Liver (tissue), 9 donors: ENCODE data around the gene OPN1SW. TPM values are rescaled to one million over a fixed set of nuclear protein-coding genes. Genes with fewer than 3 reads are reported as not detected.

Experiments used
- DNase-seq: peaks from one replicate; pipeline ENCODE4 v3.0.0-alpha.2; 2017; ENCODE audit warnings: low spot score
- H3K27ac ChIP-seq, 2 donors: one replicate each; pipeline ENCODE4 v1.7.0; 2013; ENCODE audit warnings: inconsistent platforms in 2 of 2, low read length in 2 of 2, control low read depth in 1 of 2, low read depth in 1 of 2, mild to moderate bottlenecking in 1 of 2
- H3K27me3 ChIP-seq, 4 donors: one replicate each; pipeline versions ENCODE4 v1.6.1 to v1.7.0; 2013; ENCODE audit warnings: low read length in 3 of 4, inconsistent platforms in 1 of 4, mild to moderate bottlenecking in 1 of 4, moderate library complexity in 1 of 4; ENCODE audit not compliant: control insufficient read depth in 4 of 4, insufficient read depth in 4 of 4
- H3K36me3 ChIP-seq, 4 donors: one replicate each; pipeline versions ENCODE4 v1.6.1 to v1.7.0; 2013; ENCODE audit warnings: low read length in 3 of 4, mild to moderate bottlenecking in 3 of 4, low read depth in 1 of 4, moderate library complexity in 1 of 4; ENCODE audit not compliant: control insufficient read depth in 4 of 4, insufficient read depth in 3 of 4
- H3K4me1 ChIP-seq, 4 donors: one replicate each; pipeline versions ENCODE4 v1.6.1 to v1.7.0; 2013; ENCODE audit warnings: low read length in 3 of 4, mild to moderate bottlenecking in 3 of 4, moderate library complexity in 1 of 4; ENCODE audit not compliant: control insufficient read depth in 4 of 4, insufficient read depth in 4 of 4
- H3K4me3 ChIP-seq, 3 donors: one replicate each; pipeline versions ENCODE4 v1.6.1 to v1.7.0; 2013; ENCODE audit warnings: low read length in 3 of 3, control low read depth in 1 of 3, low read depth in 1 of 3, mild to moderate bottlenecking in 1 of 3
- H3K9ac ChIP-seq, 2 donors: one replicate each; pipeline ENCODE4 v1.7.0; 2013; ENCODE audit warnings: low read length in 2 of 2, mild to moderate bottlenecking in 2 of 2, moderate library complexity in 2 of 2, control low read depth in 1 of 2, low read depth in 1 of 2
- H3K9me3 ChIP-seq, 4 donors: one replicate each; pipeline versions ENCODE4 v1.6.1 to v1.7.0; 2013; ENCODE audit warnings: low read length in 3 of 4; ENCODE audit not compliant: control insufficient read depth in 4 of 4
- EGR1 ChIP-seq, 2 donors: IDR thresholded peaks; 2 replicates each; pipeline ENCODE4 v1.6.1; 2016 to 2018; ENCODE audit warnings: antibody characterized with exemption in 2 of 2, low read depth in 2 of 2
- FOXA2 ChIP-seq: IDR thresholded peaks from 2 replicates; pipeline ENCODE4 v1.6.1; 2016; ENCODE audit warnings: antibody characterized with exemption
- GABPA ChIP-seq, 2 donors: IDR thresholded peaks in 1 of 2; conservative IDR thresholded peaks in 1 of 2; 2 replicates each; pipeline ENCODE4 v1.6.1; 2016; ENCODE audit warnings: antibody characterized with exemption in 2 of 2, mild to moderate bottlenecking in 1 of 2, moderate library complexity in 1 of 2
- HNF4A ChIP-seq, 2 donors: conservative IDR thresholded peaks; 2 replicates each; pipeline ENCODE4 v1.6.1; 2016; ENCODE audit warnings: antibody characterized with exemption in 2 of 2, mild to moderate bottlenecking in 2 of 2
- JUND ChIP-seq, 2 donors: IDR thresholded peaks; 2 replicates each; pipeline ENCODE4 v1.6.1; 2016; ENCODE audit warnings: antibody characterized with exemption in 2 of 2
- NR2F2 ChIP-seq: IDR thresholded peaks from 2 replicates; pipeline ENCODE4 v1.6.1; 2016; ENCODE audit warnings: antibody characterized with exemption
- RXRA ChIP-seq, 2 donors: IDR thresholded peaks; 2 replicates each; pipeline ENCODE4 v1.6.1; 2017 to 2018; ENCODE audit warnings: antibody characterized with exemption in 2 of 2, mild to moderate bottlenecking in 1 of 2
- SP1 ChIP-seq: IDR thresholded peaks from 2 replicates; pipeline ENCODE4 v1.6.1; 2018; ENCODE audit warnings: antibody characterized with exemption, mild to moderate bottlenecking
- TAF1 ChIP-seq: conservative IDR thresholded peaks from 2 replicates; pipeline ENCODE4 v1.6.1; 2016; ENCODE audit warnings: antibody characterized with exemption, mild to moderate bottlenecking
- YY1 ChIP-seq: IDR thresholded peaks from 2 replicates; pipeline ENCODE4 v1.6.1; 2016; ENCODE audit warnings: antibody characterized with exemption, mild to moderate bottlenecking
- WGBS: extraction: QIAGEN DNeasy Blood & Tissue Kit; methylation state at CpG from one replicate; pipeline ENCODE4 v1.1.7; 2013; 5-methylcytosine and 5-hydroxymethylcytosine counted together
- polyA plus RNA-seq, 2 donors: library from polyadenylated mRNA; stranded (reverse) in 1 of 2; unstranded in 1 of 2; fragments of 200-250 nt in 1 of 2; fragments of >200 nt in 1 of 2; fragmentation: Nextera tagmentation in 1 of 2; extraction: Ambion mirVana in 1 of 2; gene quantifications; one replicate each; pipeline versions ENCODE4 v1.2.1 to v1.2.3, GENCODE V29; 2013 to 2015
- total RNA-seq, 2 donors: library from RNA; depleted of rRNA; stranded (reverse); fragments of >200 nt; gene quantifications; one replicate each; pipeline ENCODE4 v1.2.3, GENCODE V29; 2014
- TF ChIP-seq, protein P1 (sequence below): IDR thresholded peaks from 2 replicates; pipeline ENCODE4 v1.6.1; 2016; ENCODE audit warnings: antibody characterized with exemption, mild to moderate bottlenecking
- TF ChIP-seq, protein P2 (sequence below): IDR thresholded peaks from 2 replicates; pipeline ENCODE4 v1.6.1; 2016; ENCODE audit warnings: antibody characterized with exemption
- TF ChIP-seq, protein P3 (sequence below): IDR thresholded peaks from 2 replicates; pipeline ENCODE4 v1.6.1; 2016; ENCODE audit warnings: antibody characterized with exemption
- TF ChIP-seq, protein P4 (sequence below): IDR thresholded peaks from 2 replicates; pipeline ENCODE4 v1.6.1; 2016; ENCODE audit warnings: antibody characterized with exemption
- donor health status: healthy.
- donor health status: healthy.
- donor health status: healthy.
- donor health status: healthy.
- donor health status: healthy.

Gene OPN1SW
- total and polyA plus RNA-seq, 4 donors, result 0.29 TPM; not detected in 3

DNA sequence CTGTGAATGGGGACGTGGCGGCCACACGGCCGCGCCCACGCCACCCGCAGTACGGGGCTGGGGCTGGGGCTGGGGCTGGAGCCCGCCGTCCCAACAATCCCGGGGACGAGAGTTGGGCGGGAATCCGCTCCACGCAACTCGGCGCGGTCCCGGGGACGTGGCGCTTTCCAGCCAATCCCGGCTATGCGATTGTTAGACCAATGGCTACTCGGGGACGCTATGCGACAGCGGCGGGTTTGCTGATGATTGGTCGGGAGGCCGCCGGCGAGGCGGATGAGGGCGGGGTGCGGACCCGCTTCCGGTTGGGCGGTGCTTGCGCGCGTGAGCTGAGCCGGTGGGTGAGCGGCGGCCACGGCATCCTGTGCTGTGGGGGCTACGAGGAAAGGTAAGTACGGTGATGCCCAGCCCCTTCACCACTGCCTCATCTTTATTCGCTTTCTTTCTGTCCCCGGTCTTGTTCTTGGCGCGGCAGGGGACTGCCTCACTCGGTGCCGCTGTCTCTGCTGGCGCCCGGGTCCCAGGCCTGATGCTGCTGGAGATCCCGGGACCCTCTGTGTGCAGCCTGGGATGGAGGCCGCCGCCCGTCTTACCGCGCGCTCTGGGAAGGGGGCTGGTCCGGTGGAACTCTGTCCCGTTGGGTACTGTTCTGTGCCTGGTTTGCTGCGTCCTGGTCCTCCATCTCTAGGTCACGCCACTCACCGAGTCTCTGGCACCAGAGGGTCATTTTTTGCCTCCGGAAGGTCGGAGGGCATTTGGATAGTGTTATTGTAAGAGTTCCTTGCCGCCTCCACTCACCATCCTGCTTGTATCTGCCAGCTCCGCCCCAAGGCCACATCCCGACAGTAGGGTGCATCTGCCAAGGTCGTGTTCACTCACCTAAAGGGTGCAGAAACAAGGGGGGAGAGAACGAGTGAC is 36.3 kb downstream of the OPN1SW start, which contains the start of gene CALU:
Gene CALU (plus strand): TSS at position 312 of the 915 bp plus-strand sequence. CDS start 9,225 bp downstream, outside the sequence.
- no peaks in the 10 kb centered on the region for H3K27me3 ChIP-seq
- under 1% methylated on average over 74 of the region's 74 CpGs for WGBS
- H3K27ac ChIP-seq, result peak within 1 kb of the TSS; percentile 87 to 96
- peaks cover 0 to 19% (median 13%) of the 10 kb centered on the region in 4 donors for H3K4me1 ChIP-seq
- peak; percentile 92 for DNase-seq
- peak within 1 kb of the TSS; percentile 89 to 100 (median 92) for H3K4me3 ChIP-seq
- H3K36me3 ChIP-seq, result no peaks in the 10 kb centered on the region
- no peaks in the 10 kb centered on the region for H3K9me3 ChIP-seq
- TF ChIP-seq, protein P1, sequence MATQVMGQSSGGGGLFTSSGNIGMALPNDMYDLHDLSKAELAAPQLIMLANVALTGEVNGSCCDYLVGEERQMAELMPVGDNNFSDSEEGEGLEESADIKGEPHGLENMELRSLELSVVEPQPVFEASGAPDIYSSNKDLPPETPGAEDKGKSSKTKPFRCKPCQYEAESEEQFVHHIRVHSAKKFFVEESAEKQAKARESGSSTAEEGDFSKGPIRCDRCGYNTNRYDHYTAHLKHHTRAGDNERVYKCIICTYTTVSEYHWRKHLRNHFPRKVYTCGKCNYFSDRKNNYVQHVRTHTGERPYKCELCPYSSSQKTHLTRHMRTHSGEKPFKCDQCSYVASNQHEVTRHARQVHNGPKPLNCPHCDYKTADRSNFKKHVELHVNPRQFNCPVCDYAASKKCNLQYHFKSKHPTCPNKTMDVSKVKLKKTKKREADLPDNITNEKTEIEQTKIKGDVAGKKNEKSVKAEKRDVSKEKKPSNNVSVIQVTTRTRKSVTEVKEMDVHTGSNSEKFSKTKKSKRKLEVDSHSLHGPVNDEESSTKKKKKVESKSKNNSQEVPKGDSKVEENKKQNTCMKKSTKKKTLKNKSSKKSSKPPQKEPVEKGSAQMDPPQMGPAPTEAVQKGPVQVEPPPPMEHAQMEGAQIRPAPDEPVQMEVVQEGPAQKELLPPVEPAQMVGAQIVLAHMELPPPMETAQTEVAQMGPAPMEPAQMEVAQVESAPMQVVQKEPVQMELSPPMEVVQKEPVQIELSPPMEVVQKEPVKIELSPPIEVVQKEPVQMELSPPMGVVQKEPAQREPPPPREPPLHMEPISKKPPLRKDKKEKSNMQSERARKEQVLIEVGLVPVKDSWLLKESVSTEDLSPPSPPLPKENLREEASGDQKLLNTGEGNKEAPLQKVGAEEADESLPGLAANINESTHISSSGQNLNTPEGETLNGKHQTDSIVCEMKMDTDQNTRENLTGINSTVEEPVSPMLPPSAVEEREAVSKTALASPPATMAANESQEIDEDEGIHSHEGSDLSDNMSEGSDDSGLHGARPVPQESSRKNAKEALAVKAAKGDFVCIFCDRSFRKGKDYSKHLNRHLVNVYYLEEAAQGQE, result peak; percentile 70
- TF ChIP-seq HNF4A (conservative IDR thresholded peaks at IDR 0.05) (peak; percentile 31 to 33), EGR1 (IDR thresholded peaks at IDR 0.05; ENCODE audit: low read depth in 2 of 2) (no peak), TAF1 (peak; percentile 35), SP1 (peak; percentile 74), NR2F2 (no peak), FOXA2 (no peak), YY1 (peak; percentile 64), JUND (IDR thresholded peaks at IDR 0.05) (no peak), GABPA (IDR thresholded peaks at IDR 0.05 in 1 of 2, conservative IDR thresholded peaks at IDR 0.05 in 1 of 2) (peak; percentile 68 to 90), RXRA (IDR thresholded peaks at IDR 0.05) (peak in 1 of 2 donors; percentile 30)
- TF ChIP-seq, protein P2, sequence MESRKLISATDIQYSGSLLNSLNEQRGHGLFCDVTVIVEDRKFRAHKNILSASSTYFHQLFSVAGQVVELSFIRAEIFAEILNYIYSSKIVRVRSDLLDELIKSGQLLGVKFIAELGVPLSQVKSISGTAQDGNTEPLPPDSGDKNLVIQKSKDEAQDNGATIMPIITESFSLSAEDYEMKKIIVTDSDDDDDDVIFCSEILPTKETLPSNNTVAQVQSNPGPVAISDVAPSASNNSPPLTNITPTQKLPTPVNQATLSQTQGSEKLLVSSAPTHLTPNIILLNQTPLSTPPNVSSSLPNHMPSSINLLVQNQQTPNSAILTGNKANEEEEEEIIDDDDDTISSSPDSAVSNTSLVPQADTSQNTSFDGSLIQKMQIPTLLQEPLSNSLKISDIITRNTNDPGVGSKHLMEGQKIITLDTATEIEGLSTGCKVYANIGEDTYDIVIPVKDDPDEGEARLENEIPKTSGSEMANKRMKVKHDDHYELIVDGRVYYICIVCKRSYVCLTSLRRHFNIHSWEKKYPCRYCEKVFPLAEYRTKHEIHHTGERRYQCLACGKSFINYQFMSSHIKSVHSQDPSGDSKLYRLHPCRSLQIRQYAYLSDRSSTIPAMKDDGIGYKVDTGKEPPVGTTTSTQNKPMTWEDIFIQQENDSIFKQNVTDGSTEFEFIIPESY, result peak; percentile 90
- TF ChIP-seq, protein P3, sequence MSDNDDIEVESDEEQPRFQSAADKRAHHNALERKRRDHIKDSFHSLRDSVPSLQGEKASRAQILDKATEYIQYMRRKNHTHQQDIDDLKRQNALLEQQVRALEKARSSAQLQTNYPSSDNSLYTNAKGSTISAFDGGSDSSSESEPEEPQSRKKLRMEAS, result no peak
- TF ChIP-seq, protein P4, sequence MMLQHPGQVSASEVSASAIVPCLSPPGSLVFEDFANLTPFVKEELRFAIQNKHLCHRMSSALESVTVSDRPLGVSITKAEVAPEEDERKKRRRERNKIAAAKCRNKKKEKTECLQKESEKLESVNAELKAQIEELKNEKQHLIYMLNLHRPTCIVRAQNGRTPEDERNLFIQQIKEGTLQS, result no peak
- peak within 1 kb of the TSS; percentile 70 to 87 for H3K9ac ChIP-seq

DNA sequence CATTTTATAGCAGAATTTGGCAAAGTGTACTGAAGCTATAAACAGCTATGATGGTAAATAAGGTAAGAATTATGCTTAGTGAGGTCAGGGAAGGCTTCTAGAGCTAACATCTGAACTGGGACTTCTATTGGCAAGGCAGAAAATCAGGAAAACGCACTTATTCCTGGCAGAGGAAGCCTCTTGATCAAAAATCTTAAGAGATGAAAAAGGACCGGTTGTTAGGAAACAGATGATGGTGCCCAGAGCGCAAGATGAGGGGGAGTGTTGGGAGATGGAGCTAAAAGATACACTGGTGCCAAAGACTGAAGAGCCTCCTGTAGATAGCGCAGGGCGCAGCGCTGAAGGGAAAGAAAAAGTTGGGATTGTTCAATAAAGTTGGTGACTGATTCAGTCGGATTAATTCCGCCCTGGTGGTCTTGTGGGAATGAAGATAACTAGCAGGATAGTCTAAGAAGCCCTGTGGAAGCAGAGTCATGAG is 37.0 kb downstream of the OPN1SW start:
- Histone ChIP-seq H3K27ac (peak overlapping the region; percentile 65 to 77), H3K9ac (peak overlapping the region; percentile 57 to 67), H3K27me3 (no peaks in the 10 kb centered on the region), H3K4me1 (peaks cover 0 to 19% (median 13%) of the 10 kb centered on the region in 4 donors), H3K36me3 (no peaks in the 10 kb centered on the region), H3K9me3 (no peaks in the 10 kb centered on the region), H3K4me3 (peak overlapping the region; percentile 67 to 89 (median 87))
- WGBS, result 7% methylated on average over 8 of the region's 8 CpGs
- TF ChIP-seq, protein P4, result no peak
- TF ChIP-seq, protein P1, result no peak
- DNase-seq, result no peak
